ENCODE measurements around the gene MYT1. TPM values are rescaled to one million over a fixed set of nuclear protein-coding genes. Genes with fewer than 3 reads are reported as not detected.

MYT1 gene
- total and polyA plus RNA-seq, 2 of the 13 experiments (the other 11 are each of a cell fraction or from before 2014, with no cell fraction given), result 0.58 to 2.5 TPM

GRCh38 chr20:64219730-64220129, 55.5 kb downstream of the MYT1 start (continued):
- TF ChIP-seq ZNF18 (CRISPR knock-in tag; IDR thresholded peaks at IDR 0.05; ENCODE audit: insufficient replicate concordance), result peak; percentile 87
- peak; percentile 32 for TF ChIP-seq ZFX (CRISPR knock-in tag; IDR thresholded peaks at IDR 0.05; ENCODE audit: low read depth)
- no peak for TF ChIP-seq DRAP1 (CRISPR knock-in tag; IDR thresholded peaks at IDR 0.05)
- TF ChIP-seq STAG1 (CRISPR knock-in tag; IDR thresholded peaks at IDR 0.05), result peak; percentile 38; the same call in 1 of the 2 replicates
- TF ChIP-seq TIGD3 (CRISPR knock-in tag; IDR thresholded peaks at IDR 0.05; ENCODE audit: borderline replicate concordance), result no peak
- peak; percentile 13; the same call in 1 of the 2 replicates for TF ChIP-seq GABPB1 (CRISPR knock-in tag; IDR thresholded peaks at IDR 0.05)
- no peak for TF ChIP-seq PAXIP1 (CRISPR knock-in tag; conservative IDR thresholded peaks at IDR 0.05)
- 0 out of 2 replicates have a peak, but pooled peaks have one; percentile 31 for TF ChIP-seq ZBTB7B (CRISPR knock-in tag; IDR thresholded peaks at IDR 0.05)
- no peak for TF ChIP-seq RCOR2 (CRISPR knock-in tag; IDR thresholded peaks at IDR 0.05)
- 0 out of 2 replicates have a peak, but pooled peaks have one; percentile 29 for TF ChIP-seq ZNF574 (CRISPR knock-in tag; IDR thresholded peaks at IDR 0.05)
- no peak for TF ChIP-seq BORCS8-MEF2B (CRISPR knock-in tag; IDR thresholded peaks at IDR 0.05)
- no peak for TF ChIP-seq ZNF646 (CRISPR knock-in tag; IDR thresholded peaks at IDR 0.05)

All from HepG2 (cell line).